22Rv1 (cell line): ENCODE data around the gene LRP5.

Source experiments
- ZFX ChIP-seq: fragments of 450-650 bp; IDR thresholded peaks from 2 replicates; pipeline ENCODE4 v1.6.1; 2017; ENCODE audit warnings: antibody characterized with exemption, borderline replicate concordance
- TF ChIP-seq, protein P1 (sequence below): fragments of 450-650 bp; IDR thresholded peaks from 2 replicates; pipeline ENCODE4 v1.5.1; 2017; ENCODE audit warnings: mild to moderate bottlenecking

GRCh38 chr11:68269414-68270081 is 42.8 kb upstream of the LRP5 start:
- TF ChIP-seq, protein P1, sequence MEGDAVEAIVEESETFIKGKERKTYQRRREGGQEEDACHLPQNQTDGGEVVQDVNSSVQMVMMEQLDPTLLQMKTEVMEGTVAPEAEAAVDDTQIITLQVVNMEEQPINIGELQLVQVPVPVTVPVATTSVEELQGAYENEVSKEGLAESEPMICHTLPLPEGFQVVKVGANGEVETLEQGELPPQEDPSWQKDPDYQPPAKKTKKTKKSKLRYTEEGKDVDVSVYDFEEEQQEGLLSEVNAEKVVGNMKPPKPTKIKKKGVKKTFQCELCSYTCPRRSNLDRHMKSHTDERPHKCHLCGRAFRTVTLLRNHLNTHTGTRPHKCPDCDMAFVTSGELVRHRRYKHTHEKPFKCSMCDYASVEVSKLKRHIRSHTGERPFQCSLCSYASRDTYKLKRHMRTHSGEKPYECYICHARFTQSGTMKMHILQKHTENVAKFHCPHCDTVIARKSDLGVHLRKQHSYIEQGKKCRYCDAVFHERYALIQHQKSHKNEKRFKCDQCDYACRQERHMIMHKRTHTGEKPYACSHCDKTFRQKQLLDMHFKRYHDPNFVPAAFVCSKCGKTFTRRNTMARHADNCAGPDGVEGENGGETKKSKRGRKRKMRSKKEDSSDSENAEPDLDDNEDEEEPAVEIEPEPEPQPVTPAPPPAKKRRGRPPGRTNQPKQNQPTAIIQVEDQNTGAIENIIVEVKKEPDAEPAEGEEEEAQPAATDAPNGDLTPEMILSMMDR: no peak
- no peak for TF ChIP-seq ZFX
